Adipocyte (in vitro differentiated cells): ENCODE data around the gene ARHGAP27.

ENCODE experiments used
- DNase-seq: peaks from one replicate; pipeline ENCODE4 v3.0.0-alpha.2; 2015; ENCODE audit warnings: low read depth
- H3K27me3 ChIP-seq: replicated peaks from 2 replicates; pipeline ENCODE4 v1.7.0; 2013; ENCODE audit warnings: mild to moderate bottlenecking, low read length, moderate library complexity; ENCODE audit not compliant: control insufficient read depth, insufficient read depth
- H3K36me3 ChIP-seq: 2 replicates; pipeline ENCODE4 v1.7.0; 2013; ENCODE audit warnings: low read length, mild to moderate bottlenecking, moderate library complexity; ENCODE audit not compliant: control insufficient read depth, insufficient read depth, severe bottlenecking
- H3K4me1 ChIP-seq: 2 replicates; pipeline ENCODE4 v1.7.0; 2013; ENCODE audit warnings: mild to moderate bottlenecking, low read length, moderate library complexity; ENCODE audit not compliant: control insufficient read depth, insufficient read depth
- H3K4me3 ChIP-seq: 2 replicates; pipeline ENCODE4 v1.7.0; 2013; ENCODE audit warnings: mild to moderate bottlenecking, low read length, moderate library complexity
- H3K9ac ChIP-seq: 2 replicates; pipeline ENCODE4 v1.7.0; 2013; ENCODE audit warnings: mild to moderate bottlenecking, low read length, moderate library complexity
- H3K9me3 ChIP-seq: 2 replicates; pipeline ENCODE4 v1.7.0; 2013; ENCODE audit warnings: mild to moderate bottlenecking, low read length, moderate library complexity; ENCODE audit not compliant: control insufficient read depth

Gene ARHGAP27

DNA sequence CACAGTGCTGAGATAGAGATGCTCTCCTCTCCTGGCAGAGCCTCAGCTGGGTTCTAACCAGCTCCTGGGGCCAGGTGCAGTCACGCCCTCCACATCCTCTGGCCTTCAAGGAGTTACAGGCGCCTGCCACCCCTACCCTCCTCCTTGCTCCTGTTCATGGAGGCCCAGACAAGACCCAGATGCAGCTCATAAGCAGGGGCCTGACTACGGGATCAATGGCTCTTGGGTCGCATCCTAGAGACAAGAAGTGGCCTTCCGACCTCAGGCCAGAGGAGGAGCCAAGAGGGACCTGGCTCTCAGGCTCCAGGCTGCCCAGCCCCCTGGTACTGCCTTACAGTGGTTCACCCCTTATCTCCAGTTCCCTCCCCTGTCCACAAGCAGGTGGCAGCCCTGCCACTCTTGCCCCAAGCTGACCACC lies 23.0 kb downstream of the ARHGAP27 start:
- H3K36me3 ChIP-seq: no peaks in the 10 kb centered on the region
- no peak for DNase-seq
- no peak overlapping the region for H3K4me3 ChIP-seq
- H3K27me3 ChIP-seq: no peaks in the 10 kb centered on the region
- no peak overlapping the region for H3K9ac ChIP-seq
- no peaks in the 10 kb centered on the region for H3K9me3 ChIP-seq
- H3K4me1 ChIP-seq: no peaks in the 10 kb centered on the region

DNA sequence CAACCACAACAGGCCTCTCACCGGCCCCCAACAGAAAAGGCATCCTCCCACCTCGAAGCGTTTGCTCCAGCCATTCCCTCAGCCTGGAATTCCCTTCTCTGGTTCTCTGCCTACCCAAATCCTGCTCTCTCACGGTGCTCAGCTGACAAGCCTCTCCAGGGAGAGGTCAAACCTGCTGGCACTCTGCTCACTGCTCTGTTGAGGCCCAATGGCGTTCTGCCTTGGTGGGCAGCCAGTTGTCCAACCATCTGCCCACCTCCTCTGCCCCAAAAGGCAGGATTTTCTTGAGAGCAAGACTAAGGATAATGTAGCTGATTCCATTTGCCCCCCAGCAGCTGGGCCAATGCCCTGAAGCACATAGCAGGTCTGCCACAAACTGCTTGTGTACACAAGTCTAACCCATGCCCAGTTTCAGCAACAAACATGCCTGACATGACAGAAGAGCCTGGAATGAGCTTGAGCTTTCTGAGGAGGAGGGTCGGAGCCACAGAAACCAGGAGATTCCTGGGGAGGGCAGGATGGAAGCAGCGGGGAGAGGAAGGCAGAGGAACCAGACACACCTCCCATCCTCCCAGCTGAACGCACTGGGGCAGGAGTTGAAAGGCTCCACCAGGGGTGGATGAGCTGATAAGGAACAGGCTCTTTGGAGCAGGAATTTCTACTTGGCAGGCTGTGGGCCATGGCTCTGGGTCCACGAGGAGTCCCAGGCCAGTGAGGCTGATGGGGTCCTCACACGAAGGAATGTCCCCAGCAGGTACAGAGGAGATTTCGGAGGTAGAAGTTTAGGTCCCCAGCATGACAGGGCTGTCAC lies 23.9 kb downstream of the ARHGAP27 start:
- Histone ChIP-seq H3K4me3 (no peak overlapping the region), H3K4me1 (no peaks in the 10 kb centered on the region), H3K36me3 (peaks cover 4% of the 10 kb centered on the region), H3K27me3 (no peaks in the 10 kb centered on the region), H3K9ac (no peak overlapping the region), H3K9me3 (no peaks in the 10 kb centered on the region)
- peak; percentile 19 for DNase-seq

DNA sequence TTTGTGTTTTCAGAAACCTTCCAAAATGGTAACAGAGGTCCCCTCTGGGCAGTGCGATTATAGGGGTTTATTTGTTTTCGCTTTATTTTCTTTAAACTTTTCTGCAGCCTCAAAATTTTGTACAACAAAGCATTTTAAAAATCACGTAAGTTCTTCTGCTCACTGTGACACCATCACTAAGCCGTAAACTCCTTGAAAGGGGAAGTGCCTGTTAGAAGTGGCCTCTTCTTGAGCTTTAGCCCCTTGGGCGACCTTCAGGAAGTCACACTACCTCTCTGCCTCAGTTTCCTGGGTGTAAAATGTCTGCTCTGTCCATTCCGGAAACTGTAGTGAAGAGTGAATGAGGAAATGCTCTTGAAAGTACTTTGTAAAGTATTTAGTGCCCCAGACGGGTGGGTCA lies 26.6 kb downstream of the ARHGAP27 start:
- Histone ChIP-seq H3K27me3 (no peaks in the 10 kb centered on the region), H3K4me1 (no peaks in the 10 kb centered on the region), H3K4me3 (no peak overlapping the region), H3K36me3 (peaks cover 4% of the 10 kb centered on the region), H3K9me3 (no peaks in the 10 kb centered on the region), H3K9ac (no peak overlapping the region)
- no peak for DNase-seq

- Histone ChIP-seq H3K27me3 (no peaks in the 10 kb centered on the region), H3K4me3 (no peak overlapping the region), H3K9ac (no peak overlapping the region), H3K9me3 (no peaks in the 10 kb centered on the region), H3K4me1 (no peaks in the 10 kb centered on the region), H3K36me3 (peaks cover 4% of the 10 kb centered on the region)
- no peak for DNase-seq
These were observed 27.2 kb downstream of the ARHGAP27 start for GRCh38 chr17:45405250-45406086.

- Histone ChIP-seq H3K4me3 (no peak overlapping the region), H3K4me1 (no peaks in the 10 kb centered on the region), H3K36me3 (peaks cover 4% of the 10 kb centered on the region), H3K27me3 (no peaks in the 10 kb centered on the region), H3K9me3 (no peaks in the 10 kb centered on the region), H3K9ac (no peak overlapping the region)
- DNase-seq: no peak
These were observed 27.8 kb downstream of the ARHGAP27 start for GRCh38 chr17:45404870-45405249.

GRCh38 chr17:45403906-45404490 lies 28.7 kb downstream of the ARHGAP27 start:
- no peak for DNase-seq
- Histone ChIP-seq H3K4me1 (no peaks in the 10 kb centered on the region), H3K27me3 (no peaks in the 10 kb centered on the region), H3K9ac (no peak overlapping the region), H3K9me3 (no peaks in the 10 kb centered on the region), H3K4me3 (no peak overlapping the region), H3K36me3 (peaks cover 4% of the 10 kb centered on the region)

DNA sequence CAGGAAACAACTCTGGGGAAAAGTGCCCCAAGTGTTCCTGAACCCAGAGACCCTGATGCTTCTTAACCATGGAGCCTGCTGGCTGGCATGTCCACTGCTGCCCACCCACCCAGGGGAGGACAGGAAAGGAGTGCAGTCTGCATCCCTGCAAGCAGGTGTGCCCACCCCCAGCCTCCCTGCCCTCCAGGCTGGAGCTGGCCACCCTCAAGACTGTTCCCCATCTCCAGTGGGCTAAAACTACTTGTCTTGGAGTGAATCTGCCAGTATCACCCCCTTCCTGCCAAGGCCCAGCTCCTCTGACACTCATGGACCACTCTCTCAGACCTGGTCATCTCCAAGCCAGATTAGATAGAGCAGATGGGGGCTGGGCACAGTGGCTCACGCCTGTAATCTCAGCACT lies 29.8 kb downstream of the ARHGAP27 start:
- Histone ChIP-seq H3K4me3 (no peak overlapping the region), H3K27me3 (no peaks in the 10 kb centered on the region)
- no peak for DNase-seq

DNA sequence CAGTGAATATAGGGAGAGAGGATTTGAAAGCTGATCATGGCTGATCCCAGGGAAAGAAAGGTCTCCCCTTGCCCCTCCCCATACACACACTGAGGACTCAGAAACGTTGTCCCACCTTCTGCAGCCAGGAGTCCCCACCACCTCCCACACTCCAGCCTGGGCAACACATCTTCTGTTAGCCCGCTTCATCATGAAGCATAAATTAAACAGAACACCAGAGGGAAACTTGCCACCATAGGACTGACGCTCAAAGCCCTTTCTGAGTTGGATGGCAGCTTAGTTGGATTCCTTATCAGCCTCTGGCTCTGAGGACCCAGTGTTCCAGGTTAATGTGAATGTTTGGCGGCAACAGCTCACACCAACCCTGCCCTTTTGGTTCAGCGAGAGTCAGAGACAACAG lies 33.9 kb downstream of the ARHGAP27 start:
- H3K27me3 ChIP-seq: peaks cover 7% of the 10 kb centered on the region
- no peak overlapping the region for H3K9ac ChIP-seq
- no peak for DNase-seq
- no peaks in the 10 kb centered on the region for H3K9me3 ChIP-seq
- H3K4me1 ChIP-seq: no peaks in the 10 kb centered on the region
- H3K36me3 ChIP-seq: no peaks in the 10 kb centered on the region
- no peak overlapping the region for H3K4me3 ChIP-seq

More for the DNA sequence above, 29.8 kb downstream of the ARHGAP27 start:
- Histone ChIP-seq H3K36me3 (peaks cover 4% of the 10 kb centered on the region), H3K4me1 (no peaks in the 10 kb centered on the region), H3K9me3 (no peaks in the 10 kb centered on the region), H3K9ac (no peak overlapping the region)

DNA sequence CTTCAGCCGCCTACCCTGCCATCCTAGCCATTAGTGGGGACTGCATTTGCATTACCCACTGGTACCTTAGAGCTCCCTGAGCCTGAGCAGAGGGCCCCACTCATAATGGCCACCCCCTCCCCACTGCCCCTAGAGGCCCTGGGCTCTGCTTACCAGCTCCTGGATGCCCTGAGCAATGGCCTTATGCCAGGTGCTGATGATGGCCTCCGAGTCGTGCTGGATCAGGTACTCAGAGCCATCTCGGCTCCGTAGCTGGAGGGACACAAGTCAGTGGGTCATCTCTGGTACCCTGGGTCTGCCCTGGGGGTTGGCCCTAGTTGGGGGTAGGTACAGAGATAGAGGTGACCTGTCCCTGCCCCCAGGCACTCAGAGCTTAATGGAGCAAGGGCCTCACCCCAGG lies 34.9 kb downstream of the ARHGAP27 start:
- no peaks in the 10 kb centered on the region for H3K36me3 ChIP-seq
- no peaks in the 10 kb centered on the region for H3K9me3 ChIP-seq
- H3K4me1 ChIP-seq: no peaks in the 10 kb centered on the region
- peaks cover 9% of the 10 kb centered on the region for H3K27me3 ChIP-seq
- no peak overlapping the region for H3K9ac ChIP-seq
- DNase-seq: no peak
- H3K4me3 ChIP-seq: no peak overlapping the region

DNA sequence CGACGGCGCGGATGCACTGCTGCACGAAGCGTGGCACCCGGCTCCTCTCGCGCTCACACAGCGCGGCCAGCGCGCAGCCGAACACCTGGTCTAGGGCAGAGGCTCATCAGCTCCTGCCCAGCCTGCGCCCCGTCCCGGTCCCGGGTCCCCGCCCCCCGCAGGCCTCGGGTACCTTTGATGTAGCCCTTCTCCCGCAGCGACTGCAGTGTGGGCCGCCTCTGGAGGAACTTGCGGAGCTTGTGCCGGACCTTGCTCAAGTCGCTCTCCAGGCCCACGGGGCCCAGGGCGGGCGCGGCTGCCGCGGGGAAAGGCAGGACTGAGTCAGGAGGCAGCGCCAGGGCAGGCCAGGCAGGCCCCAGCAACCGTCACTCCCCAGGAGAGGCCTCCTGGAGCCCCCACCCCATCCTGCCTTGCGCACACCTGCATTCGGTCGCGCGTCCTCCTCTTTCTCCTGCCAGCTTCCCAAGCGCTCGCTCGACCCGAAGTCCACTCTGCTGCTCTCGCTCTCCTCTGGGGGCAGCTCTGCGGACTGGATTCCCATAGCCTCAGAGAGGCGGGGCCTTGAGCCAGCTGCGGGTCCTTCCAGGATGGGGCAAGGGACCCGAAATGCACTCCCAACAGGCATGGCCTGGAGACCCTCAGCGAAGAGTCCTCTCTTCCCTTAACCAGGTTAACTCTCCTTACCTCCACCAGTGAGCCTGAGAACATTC lies 36.0 kb downstream of the ARHGAP27 start:
- Histone ChIP-seq H3K9ac (no peak overlapping the region), H3K9me3 (no peaks in the 10 kb centered on the region), H3K27me3 (peaks cover 14% of the 10 kb centered on the region), H3K36me3 (no peaks in the 10 kb centered on the region), H3K4me3 (no peak overlapping the region), H3K4me1 (no peaks in the 10 kb centered on the region)
- DNase-seq: no peak
